Breast epithelium (tissue), 3 donors: ENCODE data around the gene JCAD.

ENCODE experiments used
- CTCF ChIP-seq, 3 donors: fragments of 450-650 bp; IDR thresholded peaks; one replicate each; pipeline ENCODE4 v1.5.1; 2016 to 2017; ENCODE audit warnings: antibody characterized with exemption in 3 of 3, mild to moderate bottlenecking in 3 of 3, moderate library complexity in 3 of 3
- POLR2A ChIP-seq: fragments of 450-650 bp; IDR thresholded peaks from one replicate; pipeline ENCODE4 v1.6.1; 2016; ENCODE audit warnings: antibody characterized with exemption, mild to moderate bottlenecking, moderate library complexity
- POLR2AphosphoS5 ChIP-seq, 3 donors: sonication (generic); formaldehyde crosslinking; IDR thresholded peaks; one replicate each; pipeline ENCODE4 v1.6.1; 2017; ENCODE audit warnings: antibody characterized with exemption in 3 of 3

DNA sequence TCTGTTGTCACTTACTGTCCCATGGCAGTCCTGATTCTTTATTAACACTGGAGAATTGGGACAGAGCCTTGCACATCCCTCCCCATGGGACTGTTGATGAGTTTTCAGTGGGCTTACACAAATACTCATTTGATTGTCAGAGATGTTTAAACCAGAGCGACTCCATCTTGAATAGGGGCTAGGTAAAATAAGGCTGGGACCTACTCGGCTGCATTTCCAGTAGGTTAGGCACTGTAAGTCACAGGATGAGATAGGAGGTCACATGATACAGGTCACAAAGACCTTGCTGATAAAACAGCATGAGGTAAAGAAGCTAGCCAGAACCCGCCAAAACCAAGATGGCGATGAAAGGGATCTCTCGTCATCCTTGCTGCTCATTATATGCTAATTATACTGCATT is 47.6 kb upstream of the JCAD start:
- TF ChIP-seq CTCF (IDR thresholded peaks at IDR 0.05) (no peak), POLR2AphosphoS5 (IDR thresholded peaks at IDR 0.05) (no peak), POLR2A (no peak)
